Measurements from ENCODE around the gene SNAPC5.

SNAPC5 gene

GRCh38 chr15:66459818-66460615 is 37.5 kb downstream of the SNAPC5 start:
- no peak for DNase-seq

- DNase-seq = no peak
These were observed 41.4 kb downstream of the SNAPC5 start for GRCh38 chr15:66456211-66456610.

- DNase-seq = no peak
These were observed 43.4 kb downstream of the SNAPC5 start for GRCh38 chr15:66454143-66454542.

GRCh38 chr15:66452971-66453580 is 44.5 kb downstream of the SNAPC5 start:
- no peak for DNase-seq

- DNase-seq = no peak
These were observed 45.1 kb downstream of the SNAPC5 start for GRCh38 chr15:66452420-66452819.

Measured in nucleus accumbens (tissue), 56 donors.